GM12878 (cell line): Measurements from ENCODE around the gene C16orf46. TPM values are rescaled to one million over a fixed set of nuclear protein-coding genes. Genes with fewer than 3 reads are reported as not detected.

Experiments used
- ATAC-seq: fragments of 200-7000 bp; cut with Tn5 transposase; 3 replicates; pipeline ENCODE4 v1.9.1; 2020; ENCODE audit warnings: mild to moderate bottlenecking, moderate library complexity
- Bru-seq: library from RNA; stranded (reverse); fragments of 400-500 nt; gene quantifications from one replicate; lab custom pipeline; 2021; lab: Mats Ljungman, UMichigan
- BruChase-seq, 2 experiments: library from RNA; stranded (reverse); fragments of 400-500 nt; gene quantifications; one replicate each; lab custom pipeline; 2021; lab: Mats Ljungman, UMichigan
- BruUV-seq: library from RNA; stranded (reverse); fragments of 400-500 nt; replicated peaks from 2 replicates; lab custom pipeline; 2021; lab: Mats Ljungman, UMichigan
- CTCF ChIA-PET: fragments of 300-600 bp; sonication (Branson Sonifier 250); formaldehyde crosslinking; extraction: SDS; loops from one replicate; lab custom pipeline; 2021; ENCODE audit warnings: inconsistent platforms; lab: Yijun Ruan, JAX
- POLR2A ChIA-PET: fragments of 350-600 bp; formaldehyde crosslinking; extraction: SDS; loops from one replicate; lab custom pipeline; 2021; ENCODE audit warnings: inconsistent platforms; lab: Charles Lee
- RAD21 ChIA-PET: fragments of 300-600 bp; sonication (Branson Sonifier 250); formaldehyde crosslinking; loops from one replicate; lab custom pipeline; 2023; ENCODE audit warnings: antibody characterized with exemption; ENCODE audit not compliant: unreplicated experiment; lab: Charles Lee
- SMC1A ChIA-PET: fragments of 300-600 bp; sonication (Branson Sonifier 250); formaldehyde crosslinking; loops from one replicate; lab custom pipeline; 2023; ENCODE audit not compliant: unreplicated experiment, uncharacterized antibody; lab: Charles Lee
- DNase-seq: peaks from one replicate; pipeline ENCODE4 v3.0.0-alpha.2; 2011; ENCODE audit warnings: low read depth, low spot score
- FAIRE-seq: peaks from 3 replicates; lab custom pipeline; 2011; peaks lifted over from hg19 to GRCh38; lab: Jason Lieb, UNC
- H2AFZ ChIP-seq: 2 replicates; pipeline ENCODE4 v1.6.0; 2011; ENCODE audit warnings: low read depth, low read length, control low read depth; ENCODE audit not compliant: control insufficient read depth
- H3K27ac ChIP-seq: 2 replicates; pipeline ENCODE4 v1.5.1; 2011; ENCODE audit warnings: control low read depth; ENCODE audit not compliant: control insufficient read depth, insufficient read depth
- H3K27me3 ChIP-seq, 2 experiments: replicated peaks in 1 of 2; 2 replicates each; pipeline versions ENCODE4 v1.6.0 to v1.6.1; 2011; ENCODE audit warnings: low read length in 1 of 2; ENCODE audit not compliant: control insufficient read depth in 2 of 2, insufficient read depth in 2 of 2
- H3K36me3 ChIP-seq, 2 experiments: 2 replicates each; pipeline ENCODE4 v1.5.1; 2011; ENCODE audit warnings: low read length in 1 of 2; ENCODE audit not compliant: control insufficient read depth in 2 of 2, insufficient read depth in 2 of 2
- H3K4me1 ChIP-seq: 2 replicates; pipeline ENCODE4 v1.6.1; 2011; ENCODE audit warnings: mild to moderate bottlenecking, low read length, moderate library complexity, mixed read lengths; ENCODE audit not compliant: control insufficient read depth, insufficient read depth
- H3K4me2 ChIP-seq: 2 replicates; pipeline ENCODE4 v1.6.0; 2011; ENCODE audit warnings: control low read depth; ENCODE audit not compliant: control insufficient read depth, insufficient read depth
- H3K4me3 ChIP-seq: fragments of 200-600 bp; sonication (generic); 2 replicates; pipeline ENCODE4 v1.5.1; 2016
- H3K79me2 ChIP-seq: 2 replicates; pipeline ENCODE4 v1.6.0; 2011; ENCODE audit warnings: low read length; ENCODE audit not compliant: control insufficient read depth, insufficient read depth
- H3K9ac ChIP-seq: 2 replicates; pipeline ENCODE4 v1.8.0; 2011; ENCODE audit warnings: low read length, control low read depth, mixed read lengths; ENCODE audit not compliant: control insufficient read depth, insufficient read depth
- H3K9me3 ChIP-seq: replicated peaks from 3 replicates; pipeline ENCODE4 v1.5.1; 2011; ENCODE audit warnings: mild to moderate bottlenecking, low read length; ENCODE audit not compliant: control insufficient read depth, insufficient read depth
- H4K20me1 ChIP-seq: 2 replicates; pipeline ENCODE4 v1.6.0; 2011; ENCODE audit not compliant: control insufficient read depth, insufficient read depth
- ATF7 ChIP-seq: fragments of 450-650 bp; IDR thresholded peaks from 2 replicates; pipeline ENCODE4 v1.6.1; 2016; ENCODE audit warnings: low read depth, mild to moderate bottlenecking
- BACH1 ChIP-seq: fragments of 450-650 bp; IDR thresholded peaks from 2 replicates; pipeline ENCODE4 v1.6.1; 2017; ENCODE audit warnings: mild to moderate bottlenecking, borderline replicate concordance
- BHLHE40 ChIP-seq, 2 experiments: fragments of 450-650 bp in 1 of 2; IDR thresholded peaks; 2 replicates each; pipeline ENCODE4 v1.6.1; 2011 to 2017; ENCODE audit warnings: low read depth in 2 of 2, borderline replicate concordance in 1 of 2, improper control_type of control experiment in 1 of 2, low read length in 1 of 2, mild to moderate bottlenecking in 1 of 2
- CBFB ChIP-seq: IDR thresholded peaks from 2 replicates; pipeline ENCODE4 v1.6.1; 2016; ENCODE audit warnings: antibody characterized with exemption, low read depth
- CHD4 ChIP-seq: fragments of 200-600 bp; sonication (generic); IDR thresholded peaks from 2 replicates; pipeline ENCODE4 v1.6.1; 2016; ENCODE audit warnings: mild to moderate bottlenecking
- CREM ChIP-seq: IDR thresholded peaks from 2 replicates; pipeline ENCODE4 v1.6.1; 2014; ENCODE audit warnings: antibody characterized with exemption, low read depth
- HDAC2 ChIP-seq: fragments of 200-600 bp; sonication (generic); IDR thresholded peaks from 2 replicates; pipeline ENCODE4 v1.6.1; 2017
- IRF3 ChIP-seq: fragments of 450-650 bp; IDR thresholded peaks from 2 replicates; pipeline ENCODE4 v1.6.1; 2014; ENCODE audit warnings: mild to moderate bottlenecking
- MAX ChIP-seq: IDR thresholded peaks from 2 replicates; pipeline ENCODE4 v1.6.1; 2012; ENCODE audit warnings: low read depth, low read length, improper control_type of control experiment
- MTA2 ChIP-seq: fragments of 450-650 bp; IDR thresholded peaks from 2 replicates; pipeline ENCODE4 v1.6.1; 2016; ENCODE audit warnings: low read depth, mild to moderate bottlenecking, moderate library complexity
- POLR2A ChIP-seq: IDR thresholded peaks from 2 replicates; pipeline ENCODE4 v1.6.1; 2011; ENCODE audit warnings: low read depth, mild to moderate bottlenecking, low read length
- RUNX3 ChIP-seq: IDR thresholded peaks from 2 replicates; pipeline ENCODE4 v1.6.1; 2012; ENCODE audit warnings: low read length, inconsistent platforms
- SKIL ChIP-seq: fragments of 450-650 bp; IDR thresholded peaks from 2 replicates; pipeline ENCODE4 v1.6.1; 2017; ENCODE audit warnings: mild to moderate bottlenecking, low read depth, inconsistent platforms; ENCODE audit not compliant: poor library complexity, severe bottlenecking
- SP1 ChIP-seq: IDR thresholded peaks from one replicate; pipeline ENCODE4 v1.6.1; 2011; ENCODE audit warnings: low read depth, low read length
- TBL1XR1 ChIP-seq: IDR thresholded peaks from 2 replicates; pipeline ENCODE4 v1.6.1; 2012; ENCODE audit warnings: low read depth, low read length, improper control_type of control experiment
- ZNF207 ChIP-seq: fragments of 450-650 bp; IDR thresholded peaks from 2 replicates; pipeline ENCODE4 v1.6.1; 2014; ENCODE audit warnings: antibody characterized with exemption, mild to moderate bottlenecking, borderline replicate concordance
- WGBS: methylation state at CpG from one replicate; pipeline ENCODE4 v1.1.6; 2016; ENCODE audit warnings: low lambda C conversion rate; ENCODE audit not compliant: insufficient replicate concordance, insufficient coverage; ENCODE audit errors: missing lambda C conversion rate; 5-methylcytosine and 5-hydroxymethylcytosine counted together
- in situ Hi-C: fragments of 300-500 bp; cut with MboI; formaldehyde crosslinking; loops from 9 replicates; pipeline ENCODE4 v1.14.3; 2018; ENCODE audit warnings: mixed read lengths
- intact Hi-C: fragments of 100-400 bp; cut with micrococcal nuclease; formaldehyde crosslinking; loops from one replicate; pipeline ENCODE4 v1.14.2; 2022; ENCODE audit not compliant: unreplicated experiment
- long read RNA-seq, 2 experiments: library from polyadenylated mRNA; unstranded; transcript quantifications; one replicate each; pipeline ENCODE4 v2.0.0, GENCODE V29; 2019 to 2020
- polyA minus RNA-seq, 3 experiments: library from RNA; depleted of rRNA, polyadenylated mRNA; stranded (reverse); fragments of >200 nt; gene quantifications; 2 replicates each; pipeline ENCODE4 v1.2.3, GENCODE V29; 2011
- polyA plus RNA-seq, 11 experiments: library from polyadenylated mRNA; depleted of rRNA in 4 of 11; unstranded in 6 of 11; stranded (reverse) in 5 of 11; fragments of >200 nt; fragmentation: Nextera tagmentation in 4 of 11; fragmentation: Illumina TruSeq in 1 of 11; extraction: Ambion mirVana in 4 of 11; extraction: Trizol in 1 of 11; gene quantifications; 1 replicate in 1 of 11; 2 replicates in 10 of 11; pipeline versions ENCODE4 v1.2.1 to v1.2.3, GENCODE V29; 2011 to 2016; ENCODE audit warnings: inconsistent platforms in 2 of 11, missing spikeins in 2 of 11, low read depth in 1 of 11
- total RNA-seq, 4 experiments: library from RNA; depleted of rRNA in 3 of 4; stranded (reverse); fragments of >200 nt in 3 of 4; fragmentation: Illumina TruSeq in 1 of 4; extraction: Trizol in 1 of 4; gene quantifications; 2 replicates each; pipeline versions ENCODE4 v1.2.1 to v1.2.3, GENCODE V29; 2013 to 2021

The C16orf46 gene
- 0.23 and 1.8 TPM in 2 replicates for total RNA-seq (2013; cell fraction: nucleolus; rRNA removed)
- total RNA-seq (2014; rRNA removed) (0.05 TPM in 1 of 2 replicates, not detected in the other), total RNA-seq (2014; rRNA removed; fragmentation: Illumina TruSeq; extraction: Trizol) (not detected in 2 replicates), total RNA-seq (2021) (not detected in 2 replicates), polyA plus RNA-seq (2011; rRNA removed) (0.22 and 0.23 TPM in 2 replicates), polyA plus RNA-seq (2014; fragmentation: Illumina TruSeq; extraction: Trizol) (0.54 TPM in 1 of 2 replicates, not detected in the other), polyA plus RNA-seq (2014; fragmentation: Nextera tagmentation; extraction: Ambion mirVana) (under 1 TPM in 1 of 2 experiments, not detected in 1; 0.04 TPM), polyA plus RNA-seq (2014; rRNA removed) (0.05 TPM in 1 of 2 replicates, not detected in the other), polyA plus RNA-seq (2016; fragmentation: Nextera tagmentation; extraction: Ambion mirVana) (under 1 TPM; 0.06 to 0.46 TPM), polyA minus RNA-seq (2011; rRNA and poly(A)+ RNA removed) (not detected in 2 replicates), Bru-seq, nascent RNA (percentile 44 among the genes with signal in this experiment), BruChase-seq, experiment 1, labeled RNA remaining after a 6-hour chase (percentile 61 among the genes with signal in this experiment), BruChase-seq, experiment 2, labeled RNA remaining after a 2-hour chase (percentile 60 among the genes with signal in this experiment)
- not detected for polyA plus RNA-seq (2011; ENCODE audit: low read depth)
- 0.42 and 0.69 TPM in 2 replicates for polyA plus RNA-seq (2011; cell fraction: cytosol; rRNA removed)
- polyA plus RNA-seq (2011; cell fraction: nucleus; rRNA removed), result 0.10 and 0.34 TPM in 2 replicates
- polyA plus RNA-seq (2012), result 0.18 and 0.31 TPM in 2 replicates
- not detected in 2 replicates for polyA minus RNA-seq (2011; cell fraction: cytosol; rRNA and poly(A)+ RNA removed)
- 0.48 TPM in 1 of 2 replicates, not detected in the other for polyA minus RNA-seq (2011; cell fraction: nucleus; rRNA and poly(A)+ RNA removed)
- long read RNA-seq, experiment 1, partial matches to known transcripts, result 0 of 1 reads
- long read RNA-seq, experiment 1, other reads (novel, unspliced or antisense), result 0 of 1 reads
- long read RNA-seq, experiment 2, partial matches to known transcripts, result 1 of 1 reads
- long read RNA-seq, experiment 2, other reads (novel, unspliced or antisense), result 0 of 1 reads

GRCh38 chr16:81077076-81077940 is at the start of gene C16orf46:
Gene C16orf46 (minus strand): TSS chr16:81077238. CDS start chr16:81063955, 13,283 bp downstream.
- ChIA-PET SMC1A (interaction anchor here (0.5 to 1.6 kb wide), 8 partner anchors 10 to 80 kb away, joined by 3 to 5 read pairs (median 4); partner anchors contain the start of gene ATMIN), RAD21 (interaction anchor here (1.0 to 2.9 kb wide), 5 partner anchors 9 to 153 kb away, joined by 3 to 20 read pairs (median 4); partner anchors contain the start of gene ATMIN), POLR2A (interaction anchor here (0.8 to 1.9 kb wide), 10 partner anchors 14 to 238 kb away, joined by 3 to 9 read pairs (median 4); partner anchors contain the start of genes ATMIN, CENPN, CMC2 and GAN), CTCF (interaction anchor here (0.6 to 2.9 kb wide), 8 partner anchors 40 to 687 kb away, joined by 3 to 13 read pairs (median 4); partner anchors contain the start of gene ATMIN)
- no peaks in the 10 kb centered on the region for H3K79me2 ChIP-seq
- FAIRE-seq (peak; percentile 99), DNase-seq (peak; percentile 88), ATAC-seq (peak; percentile 95)
- 13% methylated on average over 59 of the region's 59 CpGs for WGBS
- in situ Hi-C loops (no loop called here), intact Hi-C loops (loop anchor here (1.0 to 2.0 kb wide), 3 partner anchors 19 to 70 kb away; partner anchors contain the start of genes CENPN and GCSH)
- H3K4me3 ChIP-seq, result peak within 1 kb of the TSS; percentile 78
- H3K9ac ChIP-seq, result peak within 1 kb of the TSS; percentile 76
- H4K20me1 ChIP-seq, result no peaks in the 10 kb centered on the region
- peak within 1 kb of the TSS; percentile 89 for H3K4me2 ChIP-seq
- peak within 1 kb of the TSS; percentile 69 for H3K27ac ChIP-seq
- BruUV-seq, result TSS peak; percentile 97
- H2AFZ ChIP-seq, result peak within 1 kb of the TSS; percentile 95
- no peaks in the 10 kb centered on the region for H3K9me3 ChIP-seq
- peaks cover 5% of the 10 kb centered on the region for H3K4me1 ChIP-seq
- H3K36me3 ChIP-seq, result no peaks in the 10 kb centered on the region
- no peaks in the 10 kb centered on the region for H3K27me3 ChIP-seq
- no peak; the same call in 1 of the 2 replicates for TF ChIP-seq MAX
- TF ChIP-seq SKIL, result no peak
- TF ChIP-seq HDAC2, result no peak
- 0 out of 2 replicates have a peak, but pooled peaks have one; percentile 25 for TF ChIP-seq MTA2
- peak; percentile 68; the same call in 1 of the 2 replicates for TF ChIP-seq ZNF207
- peak; percentile 55; the same call in 1 of the 2 replicates for TF ChIP-seq CBFB
- no peak for TF ChIP-seq CHD4
- no peak; the same call in 1 of the 2 replicates for TF ChIP-seq BACH1
- TF ChIP-seq CREM, result peak; percentile 95
- TF ChIP-seq TBL1XR1, result no peak; the same call in 1 of the 2 replicates
- peak; percentile 68 for TF ChIP-seq SP1
- no peak for TF ChIP-seq IRF3
- TF ChIP-seq RUNX3, result no peak
- peak in 1 of 2 experiments; percentile 20; a peak in 1 of 4 replicates for TF ChIP-seq BHLHE40 (IDR thresholded peaks at IDR 0.05; ENCODE audit: borderline replicate concordance in 1 of 2, low read depth in 2 of 2, low read length in 1 of 2)
- peak; percentile 78 for TF ChIP-seq ATF7
- peak; percentile 96 for TF ChIP-seq POLR2A
